ENCODE data around the gene TUBGCP6. TPM values are rescaled to one million over a fixed set of nuclear protein-coding genes. Genes with fewer than 3 reads are reported as not detected.

The TUBGCP6 gene
- total RNA-seq, 4 donors from 2014 or later: 43.8 to 110 (median 73.1) TPM

DNA sequence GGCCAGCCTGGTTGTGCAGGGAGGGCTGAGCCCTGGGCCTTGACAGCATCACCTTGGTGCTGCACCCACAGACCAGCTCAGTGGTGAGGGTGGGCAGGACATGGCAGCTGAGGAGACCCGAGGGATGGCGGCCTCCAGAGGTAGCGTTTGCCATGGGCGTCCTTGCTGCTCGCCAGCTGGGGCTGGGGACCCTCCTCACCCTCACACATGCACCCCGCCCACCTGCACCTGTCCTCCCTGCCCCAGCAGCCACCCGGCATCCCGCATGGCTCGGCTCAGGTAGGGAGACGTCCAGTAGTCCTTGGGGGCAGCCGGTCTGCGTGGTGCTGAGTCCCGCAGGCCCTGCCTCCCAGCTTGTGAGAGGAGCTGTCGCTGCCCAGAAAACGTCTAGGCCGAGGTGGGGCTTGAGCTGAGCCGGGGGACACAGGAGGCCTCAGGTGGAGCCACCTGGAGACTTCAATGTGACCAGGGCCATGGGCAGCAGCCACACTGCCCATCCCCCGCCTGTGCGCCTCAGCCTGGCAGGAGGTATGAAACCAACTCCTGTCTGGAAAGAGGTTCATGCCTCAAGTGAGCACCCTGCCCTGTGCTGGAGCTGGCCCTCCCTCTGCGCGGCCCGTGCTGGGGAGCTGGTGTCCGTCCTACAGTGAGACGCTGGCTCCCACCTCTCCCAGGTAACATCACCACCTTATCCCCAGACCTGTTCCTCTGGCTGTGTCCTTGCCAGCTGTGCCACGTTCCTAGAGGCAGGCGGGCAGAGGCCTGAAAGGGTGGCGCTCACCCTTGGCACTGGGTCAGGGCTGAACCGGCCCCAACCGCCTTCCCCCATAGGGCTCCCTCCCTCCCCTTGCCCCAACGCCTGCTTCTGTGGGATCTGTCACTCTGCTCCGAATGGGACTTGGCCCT is 62.4 kb downstream of the TUBGCP6 start:
- intact Hi-C loops (cut with DNase I; ENCODE audit: low total_unique reads): no loop called here
- H3K27ac ChIP-seq: no peak overlapping the region
- 65% methylated on average over 25 of the region's 31 CpGs; no CpG with 5 or more reads in 1 of the 2 donors for WGBS, 2 donors (ENCODE audit: low coverage in 1 of 2)

DNA sequence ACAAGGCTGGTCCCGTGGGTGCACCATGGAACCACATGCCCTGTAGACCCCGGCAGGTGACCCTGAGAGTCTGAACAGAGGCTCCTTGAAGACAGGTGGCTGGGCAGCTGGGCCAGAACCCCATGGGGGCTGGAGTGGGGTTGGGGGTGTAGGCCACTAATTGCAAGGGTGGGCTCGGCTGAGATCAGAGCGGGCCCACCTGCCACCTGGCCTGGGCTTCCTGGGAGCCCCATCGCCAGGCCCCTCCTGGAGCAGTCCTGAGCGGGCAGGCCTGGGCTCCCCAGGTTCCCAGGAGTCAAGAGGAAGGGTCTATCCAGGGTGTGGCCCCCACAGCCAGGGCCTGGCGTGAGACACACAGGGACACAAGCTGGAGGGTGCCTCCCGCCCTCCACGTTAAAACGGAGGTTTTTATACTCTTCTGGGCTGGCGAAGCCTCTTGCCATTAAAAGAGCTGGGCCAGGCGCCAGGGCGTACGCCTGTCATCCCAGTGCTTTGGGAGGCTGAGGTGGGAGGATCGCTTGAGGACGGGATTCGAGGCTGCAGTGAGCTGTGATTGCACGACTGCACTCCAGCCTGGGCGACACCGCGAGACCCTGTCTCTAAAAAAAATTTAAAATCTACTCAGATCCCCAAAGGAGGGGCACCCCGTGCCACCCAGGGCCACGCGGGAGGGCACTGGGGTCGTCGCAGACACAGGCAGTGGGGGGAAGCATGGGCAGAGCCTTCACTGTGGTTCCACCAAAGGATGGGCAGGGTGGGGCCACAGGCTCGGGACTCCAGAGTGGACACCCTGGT is 63.9 kb downstream of the TUBGCP6 start:
- peaks cover 26% of the 10 kb centered on the region for H3K27me3 ChIP-seq
- H3K4me1 ChIP-seq: peaks cover 9 to 13% (median 12%) of the 10 kb centered on the region in 4 donors
- intact Hi-C loops (cut with DNase I; ENCODE audit: low total_unique reads): no loop called here
- TF ChIP-seq POLR2A (IDR thresholded peaks at IDR 0.05) (no peak), POLR2AphosphoS5 (IDR thresholded peaks at IDR 0.05) (no peak)
- in situ Hi-C loops (cut with MboI; ENCODE audit: low pct_ligation_motif_present in 1 of 4, low pct_unique_long_range_greater_than_20kb in 1 of 4, low sequenced_read_pairs in 3 of 4): no loop called here
- H3K4me3 ChIP-seq: no peak overlapping the region
- H3K27ac ChIP-seq: no peak overlapping the region
- no peak for DNase-seq
- no peaks in the 10 kb centered on the region for H3K9me3 ChIP-seq
- 90 to 92% methylated on average over 2 to 27 of the region's 27 CpGs for WGBS, 2 donors (ENCODE audit: low coverage in 1 of 2)
- H3K36me3 ChIP-seq: no peaks in the 10 kb centered on the region

More for the DNA sequence above, 62.4 kb downstream of the TUBGCP6 start:
- peak; percentile 66 for DNase-seq
- peaks cover 16 to 26% (median 23%) of the 10 kb centered on the region in 4 donors for H3K4me1 ChIP-seq
- no peak overlapping the region for H3K4me3 ChIP-seq
- H3K27me3 ChIP-seq: peaks cover 18% of the 10 kb centered on the region
- H3K36me3 ChIP-seq: no peaks in the 10 kb centered on the region
- in situ Hi-C loops (cut with MboI; ENCODE audit: low pct_ligation_motif_present in 1 of 4, low pct_unique_long_range_greater_than_20kb in 1 of 4, low sequenced_read_pairs in 3 of 4): no loop called here
- TF ChIP-seq EP300 (IDR thresholded peaks at IDR 0.05; ENCODE audit: low read depth) (no peak), POLR2AphosphoS5 (IDR thresholded peaks at IDR 0.05) (no peak), POLR2A (IDR thresholded peaks at IDR 0.05) (no peak)
- TF ChIP-seq, protein P1, sequence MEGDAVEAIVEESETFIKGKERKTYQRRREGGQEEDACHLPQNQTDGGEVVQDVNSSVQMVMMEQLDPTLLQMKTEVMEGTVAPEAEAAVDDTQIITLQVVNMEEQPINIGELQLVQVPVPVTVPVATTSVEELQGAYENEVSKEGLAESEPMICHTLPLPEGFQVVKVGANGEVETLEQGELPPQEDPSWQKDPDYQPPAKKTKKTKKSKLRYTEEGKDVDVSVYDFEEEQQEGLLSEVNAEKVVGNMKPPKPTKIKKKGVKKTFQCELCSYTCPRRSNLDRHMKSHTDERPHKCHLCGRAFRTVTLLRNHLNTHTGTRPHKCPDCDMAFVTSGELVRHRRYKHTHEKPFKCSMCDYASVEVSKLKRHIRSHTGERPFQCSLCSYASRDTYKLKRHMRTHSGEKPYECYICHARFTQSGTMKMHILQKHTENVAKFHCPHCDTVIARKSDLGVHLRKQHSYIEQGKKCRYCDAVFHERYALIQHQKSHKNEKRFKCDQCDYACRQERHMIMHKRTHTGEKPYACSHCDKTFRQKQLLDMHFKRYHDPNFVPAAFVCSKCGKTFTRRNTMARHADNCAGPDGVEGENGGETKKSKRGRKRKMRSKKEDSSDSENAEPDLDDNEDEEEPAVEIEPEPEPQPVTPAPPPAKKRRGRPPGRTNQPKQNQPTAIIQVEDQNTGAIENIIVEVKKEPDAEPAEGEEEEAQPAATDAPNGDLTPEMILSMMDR (IDR thresholded peaks at IDR 0.05): no peak
- H3K9me3 ChIP-seq: no peaks in the 10 kb centered on the region

DNA sequence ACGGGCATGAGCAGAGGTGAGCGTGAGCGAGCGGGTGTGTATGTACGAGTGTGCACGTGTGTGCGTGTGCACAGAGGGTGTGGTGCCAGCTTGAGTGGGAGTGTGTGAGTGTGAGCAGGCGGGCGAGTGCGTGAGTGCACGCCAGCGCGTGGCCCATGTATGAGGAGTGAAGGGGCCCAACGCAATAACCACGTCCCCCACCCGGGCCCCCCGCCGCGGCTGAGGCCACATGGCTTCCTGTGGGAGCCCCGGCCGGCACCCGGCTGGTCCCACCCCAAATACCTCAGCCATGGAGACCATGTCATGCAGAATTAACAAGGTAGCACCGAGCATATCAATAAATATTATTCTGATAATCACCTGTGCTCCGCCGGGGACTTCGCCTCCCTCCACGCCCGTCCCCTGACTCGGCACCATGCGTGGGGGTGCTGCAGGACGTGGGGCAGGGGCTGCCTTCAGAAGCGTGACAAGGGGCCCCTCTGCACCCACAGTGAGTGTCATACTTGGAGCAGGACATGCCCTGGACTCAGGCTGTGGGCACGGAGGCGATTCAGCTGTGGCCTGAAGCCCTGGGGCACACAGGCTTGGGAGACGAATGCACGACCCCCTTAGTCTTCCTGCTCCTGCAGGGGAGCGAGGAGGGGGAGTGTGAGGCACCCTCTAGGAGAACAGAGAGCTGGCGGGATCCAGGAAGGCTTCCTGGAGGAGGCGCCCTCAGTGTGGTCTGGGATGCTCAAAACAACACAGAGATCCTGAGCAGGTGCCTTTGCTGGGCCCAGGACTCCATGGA is 64.7 kb downstream of the TUBGCP6 start:
- peaks cover 26% of the 10 kb centered on the region for H3K27me3 ChIP-seq
- H3K4me3 ChIP-seq: no peak overlapping the region
- DNase-seq: peak; percentile 6
- no peaks in the 10 kb centered on the region for H3K9me3 ChIP-seq
- no peaks in the 10 kb centered on the region for H3K36me3 ChIP-seq
- H3K4me1 ChIP-seq: peaks cover 7 to 12% (median 9%) of the 10 kb centered on the region in 4 donors
- H3K27ac ChIP-seq: no peak overlapping the region
- in situ Hi-C loops (cut with MboI; ENCODE audit: low pct_ligation_motif_present in 1 of 4, low pct_unique_long_range_greater_than_20kb in 1 of 4, low sequenced_read_pairs in 3 of 4): no loop called here
- intact Hi-C loops (cut with DNase I; ENCODE audit: low total_unique reads): no loop called here
- 49 to 73% methylated on average over 6 to 39 of the region's 39 CpGs for WGBS, 2 donors (ENCODE audit: low coverage in 1 of 2)
- no peak for TF ChIP-seq EP300 (IDR thresholded peaks at IDR 0.05; ENCODE audit: low read depth)
- no peak for TF ChIP-seq POLR2AphosphoS5 (IDR thresholded peaks at IDR 0.05)
- TF ChIP-seq POLR2A (IDR thresholded peaks at IDR 0.05): no peak
- TF ChIP-seq, protein P1 (IDR thresholded peaks at IDR 0.05): no peak

DNA sequence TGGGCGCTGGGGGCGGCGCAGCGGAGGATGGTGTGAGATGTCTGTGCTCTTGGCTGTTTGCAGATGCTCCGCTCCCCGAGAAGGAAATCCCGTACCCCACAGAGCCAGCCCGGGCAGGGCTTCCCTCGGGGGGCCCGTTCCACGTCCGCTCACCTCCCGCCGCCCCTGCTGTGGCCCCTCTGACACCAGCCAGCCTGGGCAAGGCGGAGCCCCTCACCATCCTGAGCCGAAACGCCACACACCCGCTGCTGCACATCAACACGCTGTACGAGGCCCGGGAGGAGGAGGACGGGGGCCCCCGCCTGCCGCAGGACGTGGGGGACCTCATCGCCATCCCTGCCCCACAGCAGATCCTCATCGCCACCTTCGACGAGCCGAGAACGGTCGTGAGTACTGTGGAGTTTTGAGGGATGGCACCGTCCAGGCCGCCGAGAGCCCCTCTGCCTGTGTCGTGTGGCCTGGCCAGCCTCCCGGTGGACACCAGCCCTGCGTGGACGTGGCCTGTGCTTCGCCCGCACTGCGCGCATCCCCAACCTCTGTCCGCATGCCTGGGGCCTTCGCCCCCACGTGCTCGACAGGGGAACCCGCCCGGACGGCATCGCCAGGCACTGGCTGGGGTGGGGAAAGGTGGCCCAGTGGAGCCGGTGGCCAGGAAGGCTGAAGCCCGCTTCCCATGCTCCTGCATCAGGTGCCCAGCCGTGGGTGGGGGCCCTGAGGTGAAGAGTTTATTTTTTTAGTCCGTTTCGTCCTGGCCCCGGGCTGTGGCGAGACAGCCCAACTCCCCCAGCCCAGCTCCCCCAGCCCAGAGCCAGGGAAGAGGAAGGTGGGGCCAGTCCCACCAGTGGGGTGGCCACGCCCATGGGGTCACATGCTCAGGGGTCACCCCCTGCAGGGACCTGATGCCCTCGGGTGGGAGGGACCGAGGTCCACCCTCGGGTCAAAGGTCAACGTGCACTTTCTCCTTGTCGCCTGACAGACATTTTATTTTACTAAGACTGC is 65.7 kb downstream of the TUBGCP6 start:
- in situ Hi-C loops (cut with MboI; ENCODE audit: low pct_ligation_motif_present in 1 of 4, low pct_unique_long_range_greater_than_20kb in 1 of 4, low sequenced_read_pairs in 3 of 4): no loop called here
- peaks cover 1 to 7% (median 2%) of the 10 kb centered on the region in 4 donors for H3K4me1 ChIP-seq
- H3K4me3 ChIP-seq: no peak overlapping the region
- H3K36me3 ChIP-seq: no peaks in the 10 kb centered on the region
- TF ChIP-seq EP300 (IDR thresholded peaks at IDR 0.05; ENCODE audit: low read depth) (no peak), POLR2AphosphoS5 (IDR thresholded peaks at IDR 0.05) (no peak), POLR2A (IDR thresholded peaks at IDR 0.05) (no peak)
- TF ChIP-seq, protein P1 (IDR thresholded peaks at IDR 0.05): no peak
- DNase-seq: peak; percentile 11
- H3K9me3 ChIP-seq: no peaks in the 10 kb centered on the region
- intact Hi-C loops (cut with DNase I; ENCODE audit: low total_unique reads): no loop called here
- H3K27me3 ChIP-seq: peaks cover 33% of the 10 kb centered on the region
- WGBS, 2 donors (ENCODE audit: low coverage in 1 of 2): 81 to 90% methylated on average over 2 to 45 of the region's 64 CpGs
- H3K27ac ChIP-seq: no peak overlapping the region

Measured in transverse colon (tissue), 4 donors.